GM21515 (cell line): ENCODE data around the gene EPB41L4B.

ENCODE experiments used
- ATAC-seq: cut with Tn5 transposase; IDR thresholded peaks from one replicate; pipeline ENCODE4 v1.9.1; 2021; ENCODE audit not compliant: unreplicated experiment

EPB41L4B gene

DNA sequence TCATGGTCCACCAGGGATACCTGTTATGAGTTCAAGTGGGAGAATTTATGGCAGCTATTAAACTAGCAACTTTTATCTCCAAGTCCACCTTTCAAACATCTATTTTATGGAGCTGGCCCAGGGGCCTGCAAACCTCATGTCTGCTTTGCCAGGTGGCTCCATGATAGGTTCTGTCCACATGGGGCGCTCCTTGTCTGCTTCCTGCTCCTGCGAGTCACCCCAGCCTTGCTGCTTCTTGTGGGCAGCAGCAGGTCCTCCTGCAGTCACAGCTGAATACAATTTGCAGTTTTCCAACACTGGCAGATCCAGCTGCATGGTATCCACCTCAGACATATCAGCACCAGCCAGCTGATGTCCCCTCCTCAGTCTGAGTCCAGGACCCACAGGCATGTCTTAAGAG is 114.2 kb downstream of the EPB41L4B start:
- ATAC-seq: no peak

DNA sequence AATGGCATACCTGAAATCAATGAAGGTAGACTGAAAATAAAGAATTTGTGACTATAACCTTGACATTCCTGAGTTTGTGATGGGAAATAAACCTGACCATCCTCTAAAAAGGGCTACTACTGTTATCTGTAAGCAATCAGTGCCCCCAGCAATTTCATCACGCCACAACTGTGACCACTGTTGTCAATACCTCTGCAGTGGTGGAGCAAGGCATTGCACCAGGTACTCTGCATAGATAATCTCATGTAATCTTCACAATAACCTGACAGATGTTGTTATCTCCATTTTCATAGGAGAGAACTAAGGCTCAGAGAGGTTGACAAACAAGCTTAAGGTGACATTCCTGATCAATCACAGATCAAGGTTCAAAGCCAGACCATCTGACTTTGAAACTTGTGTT is 115.3 kb downstream of the EPB41L4B start:
- no peak for ATAC-seq

DNA sequence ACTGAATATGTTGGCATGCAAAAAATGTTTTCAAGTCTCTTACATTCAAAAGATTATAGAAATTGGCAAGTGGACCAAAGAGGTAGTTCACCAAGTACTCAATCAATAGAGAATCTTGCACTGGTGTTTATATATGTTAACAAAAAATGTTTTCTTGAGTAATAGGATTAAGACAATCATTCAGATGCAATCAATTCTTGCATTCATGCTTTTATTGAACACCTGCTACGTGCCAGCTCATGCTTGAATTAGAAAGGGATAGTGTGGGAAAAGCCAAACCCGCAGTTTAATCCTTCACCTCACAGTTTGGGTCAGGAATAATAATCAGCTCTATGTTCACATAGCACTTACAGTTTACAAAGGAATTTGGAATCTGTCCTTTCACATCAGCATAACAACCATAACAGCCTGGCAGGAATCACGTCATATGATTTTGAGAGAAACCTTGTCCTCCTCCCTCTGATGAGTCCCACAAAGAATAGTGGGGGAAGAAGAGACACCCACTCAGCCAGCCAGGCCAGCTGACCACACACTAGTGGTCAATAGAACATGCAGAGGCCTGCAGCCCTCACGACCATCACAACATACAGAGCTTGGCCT is 117.0 kb downstream of the EPB41L4B start:
- no peak for ATAC-seq

DNA sequence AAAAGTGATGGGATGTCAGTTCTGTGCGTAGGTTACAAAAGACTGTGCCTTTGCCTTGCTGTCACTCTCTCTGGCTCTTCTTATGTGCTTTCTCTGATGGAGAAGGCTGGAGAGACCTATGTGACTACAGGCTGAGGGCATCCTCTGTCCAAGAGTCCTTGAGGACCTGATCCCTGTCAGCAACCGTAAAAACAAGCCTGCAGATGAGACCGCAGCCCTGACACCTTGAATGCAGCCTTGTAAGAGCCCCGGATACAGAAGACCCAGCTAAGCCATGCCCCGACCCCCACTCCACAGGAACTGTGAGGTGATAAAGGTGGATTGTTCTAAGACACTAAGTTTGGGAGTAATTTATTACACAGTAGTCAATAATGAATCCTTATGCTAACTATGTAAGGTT is 121.2 kb downstream of the EPB41L4B start:
- ATAC-seq: no peak

DNA sequence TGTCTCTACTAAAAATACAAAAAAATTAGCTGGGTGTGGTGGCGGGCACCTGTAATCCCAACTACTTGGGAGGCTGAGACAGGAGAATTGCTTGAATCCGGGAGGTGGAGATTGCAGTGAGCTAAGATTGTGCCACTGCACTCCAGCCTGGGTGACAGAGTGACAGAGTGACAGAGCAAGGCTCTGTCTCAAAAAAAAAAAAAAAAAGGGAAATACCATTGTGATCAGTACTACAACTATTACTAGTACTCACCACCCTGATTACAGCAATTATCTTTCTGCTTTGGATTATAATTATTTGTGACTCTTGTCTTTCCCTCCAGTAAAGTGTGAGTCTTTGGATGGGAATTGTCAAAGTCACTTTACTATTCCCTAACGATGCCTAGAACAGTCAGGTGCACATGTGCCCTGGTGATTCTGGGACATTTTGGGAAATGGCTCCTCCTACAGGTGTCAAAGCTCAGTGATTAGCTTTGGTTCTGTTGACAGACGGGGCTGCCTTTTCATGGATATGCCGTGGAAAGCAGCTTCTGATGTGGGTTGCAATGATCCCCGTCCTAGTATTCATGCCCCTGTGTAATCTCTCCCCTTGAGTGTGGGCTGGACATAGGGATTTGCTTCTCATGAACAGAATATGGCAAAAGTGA is 122.0 kb downstream of the EPB41L4B start:
- ATAC-seq: no peak

DNA sequence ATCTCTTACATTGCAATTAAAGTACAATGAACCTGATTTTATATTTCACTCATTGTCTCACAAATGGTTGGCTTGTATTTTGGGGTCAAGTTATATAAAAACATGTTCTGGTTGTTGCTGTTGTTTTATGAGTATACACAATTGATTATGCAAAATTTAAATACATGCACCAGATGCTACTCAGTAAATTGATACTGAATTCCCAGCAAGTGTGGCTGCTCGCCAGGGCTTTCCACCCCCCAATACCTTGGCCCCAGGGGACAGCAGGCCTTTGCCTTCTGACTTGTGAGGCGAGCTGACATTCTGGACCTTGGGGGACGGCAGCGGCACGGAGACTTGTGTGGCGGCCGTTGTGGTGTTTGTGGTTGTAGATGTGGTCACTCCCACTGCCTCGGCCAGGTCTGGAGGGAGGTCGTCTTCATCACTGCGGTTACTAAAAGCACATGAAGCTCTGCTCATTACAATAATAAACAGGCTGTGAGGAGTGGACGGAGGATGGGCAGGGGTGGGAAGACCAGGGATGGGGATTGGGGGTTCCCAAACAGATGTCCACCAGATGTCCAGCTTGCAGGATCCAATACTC is 126.8 kb downstream of the EPB41L4B start:
- ATAC-seq: no peak

DNA sequence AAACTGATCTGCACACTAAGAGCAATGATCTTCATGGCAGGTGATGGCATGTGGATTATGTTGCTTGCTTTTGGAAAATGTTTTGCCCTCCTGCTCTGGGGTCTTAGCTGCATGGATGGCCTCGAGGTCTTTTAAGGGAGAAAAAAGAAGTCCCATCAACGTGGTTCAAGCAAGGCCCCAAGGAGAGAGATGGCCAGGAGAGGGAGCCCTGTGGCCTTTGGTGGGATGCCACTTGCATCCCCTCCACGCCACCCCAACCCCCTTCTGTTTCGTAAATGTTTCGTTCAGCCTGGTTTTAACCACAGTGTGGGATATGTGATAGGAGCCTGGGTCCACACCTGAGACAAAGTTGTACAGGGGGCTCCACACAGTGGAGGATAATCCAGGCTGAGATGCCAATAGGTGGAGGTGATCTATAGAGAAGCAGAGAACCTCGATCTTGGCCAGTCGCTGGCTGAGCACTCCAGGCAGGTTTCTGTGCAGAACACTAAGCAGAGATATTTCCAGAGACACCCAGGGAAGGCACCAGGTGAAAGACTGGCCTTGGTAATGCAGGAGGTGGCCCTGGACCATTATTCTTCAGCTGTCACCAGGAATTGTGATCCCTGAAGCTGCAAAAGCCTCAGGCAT is 128.0 kb downstream of the EPB41L4B start:
- no peak for ATAC-seq

DNA sequence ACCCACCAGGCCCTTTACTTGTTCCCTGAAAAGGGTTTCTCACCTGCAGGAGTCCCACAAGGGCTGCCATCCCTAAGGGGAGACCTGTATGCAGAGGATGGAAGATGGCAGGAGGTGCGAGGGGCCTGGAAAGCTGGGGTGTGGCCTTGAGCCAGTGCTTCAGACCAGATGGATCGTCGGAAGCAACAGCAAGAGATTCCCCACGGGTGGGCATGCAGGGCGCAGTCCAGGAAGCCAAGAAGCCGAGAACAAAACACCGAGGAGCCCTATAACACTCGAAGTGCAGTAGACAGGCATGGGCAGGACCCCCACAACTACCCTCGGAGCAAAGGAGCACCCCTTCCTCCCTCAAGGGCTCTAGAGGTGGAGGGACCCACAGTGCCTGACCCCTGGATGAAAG is 129.1 kb downstream of the EPB41L4B start:
- ATAC-seq: no peak

DNA sequence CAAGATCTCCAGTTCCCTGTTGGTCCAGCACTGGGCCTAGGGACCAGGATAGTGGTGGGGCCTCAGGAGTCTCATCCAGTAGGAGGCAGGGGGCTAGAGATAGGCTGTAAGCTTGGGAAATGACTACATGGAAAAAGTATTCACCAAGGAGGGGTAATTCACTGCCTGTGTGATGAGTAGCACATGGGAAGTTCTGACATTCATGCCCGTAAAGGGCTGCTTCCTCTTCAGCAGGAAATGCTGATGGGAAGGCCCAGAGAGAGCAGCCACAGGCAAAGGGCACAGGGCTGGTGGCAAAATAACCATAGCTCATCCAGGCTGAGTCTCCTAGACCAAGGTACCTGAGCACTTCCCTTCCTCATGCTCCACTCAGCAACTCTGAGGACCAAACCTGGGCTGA is 130.7 kb downstream of the EPB41L4B start:
- ATAC-seq: no peak

DNA sequence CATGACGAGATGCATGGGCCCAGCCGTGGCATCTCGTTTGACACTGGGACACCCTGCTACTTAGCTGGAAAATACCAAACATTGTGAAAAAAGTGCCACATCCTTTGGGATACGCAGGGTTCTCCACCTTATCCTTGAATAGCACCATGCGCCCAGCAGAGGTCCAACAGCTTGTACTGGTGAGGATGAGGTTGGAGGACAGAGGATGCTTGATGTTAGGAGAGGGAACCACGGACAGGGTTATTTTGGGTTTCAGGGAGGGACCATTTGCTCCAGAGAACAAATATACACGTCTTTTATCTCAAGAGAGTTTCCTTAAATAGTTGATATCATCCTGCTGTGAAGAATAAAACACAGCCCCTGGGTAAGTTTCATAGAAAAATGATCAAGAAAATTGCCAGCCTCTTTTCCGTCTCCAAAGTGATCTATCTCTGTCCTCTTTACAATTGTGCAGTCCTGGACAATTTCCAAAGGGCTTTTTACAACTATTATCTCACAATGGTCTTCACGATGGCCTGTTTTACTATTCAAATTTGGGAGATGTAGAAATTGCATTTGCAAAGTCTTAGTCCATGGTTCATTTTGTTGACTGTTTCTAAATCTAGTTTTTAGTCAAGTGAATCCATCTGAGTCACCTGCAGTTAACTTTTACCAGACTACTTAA is 133.9 kb downstream of the EPB41L4B start:
- no peak for ATAC-seq

DNA sequence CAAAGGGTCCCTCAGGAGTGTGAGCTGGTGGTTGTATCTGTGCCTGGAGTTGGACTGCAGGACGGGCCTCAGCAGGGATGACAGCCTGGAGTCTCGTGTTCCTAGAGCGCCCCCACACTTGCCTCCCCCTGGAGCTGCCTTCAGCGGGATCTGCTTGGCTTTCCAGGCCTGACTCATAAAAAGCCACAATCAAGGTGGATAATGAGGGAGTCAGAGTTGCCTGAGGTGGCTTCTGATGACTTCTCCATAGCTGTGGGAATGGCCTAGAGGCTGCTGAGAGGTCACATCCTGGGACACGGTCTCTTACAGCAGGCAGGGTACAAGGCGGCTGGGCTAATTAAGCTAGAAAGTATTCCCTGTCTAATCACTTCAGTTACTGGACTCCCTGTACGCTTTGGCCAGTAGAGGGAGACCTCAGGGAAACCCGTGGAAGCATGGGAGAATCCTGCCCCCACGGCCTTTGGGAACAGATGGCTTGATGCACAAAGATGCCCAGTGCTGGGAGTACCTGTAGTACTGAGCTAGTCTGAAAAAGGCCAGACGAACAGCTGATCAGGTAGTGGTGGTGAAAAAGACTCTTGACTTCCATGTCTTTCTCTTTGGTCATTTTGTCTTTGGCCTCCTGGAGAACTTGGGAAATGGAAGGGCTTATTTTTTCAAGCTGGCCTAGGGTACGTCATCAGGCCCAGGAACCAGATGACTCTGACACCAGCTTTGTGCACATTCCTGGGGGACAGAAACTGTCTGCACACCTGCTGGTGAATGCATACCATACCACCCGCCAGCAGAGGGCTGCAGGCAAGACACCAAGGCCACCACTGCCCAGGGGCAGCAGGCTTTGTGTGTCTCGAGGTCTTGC is 137.7 kb downstream of the EPB41L4B start:
- ATAC-seq: no peak

DNA sequence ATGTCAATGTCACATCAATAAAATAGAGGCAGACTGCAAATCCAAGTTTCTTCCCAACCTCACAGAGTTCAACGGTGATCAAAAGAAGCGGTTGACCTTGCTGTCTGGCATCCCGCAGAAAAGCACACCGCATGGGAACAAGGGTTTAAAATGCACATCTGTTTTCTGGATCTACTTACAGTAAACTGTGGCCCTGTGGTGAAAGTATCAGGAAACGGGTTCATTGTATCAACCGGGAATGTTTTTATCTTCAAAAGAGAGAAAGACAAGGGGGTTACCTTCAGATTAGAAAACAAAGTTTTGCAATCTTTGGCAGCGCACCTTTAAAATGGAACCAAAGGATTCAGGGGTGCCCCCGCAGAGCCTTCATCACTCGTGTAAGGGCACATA is 138.3 kb downstream of the EPB41L4B start:
- ATAC-seq: no peak

DNA sequence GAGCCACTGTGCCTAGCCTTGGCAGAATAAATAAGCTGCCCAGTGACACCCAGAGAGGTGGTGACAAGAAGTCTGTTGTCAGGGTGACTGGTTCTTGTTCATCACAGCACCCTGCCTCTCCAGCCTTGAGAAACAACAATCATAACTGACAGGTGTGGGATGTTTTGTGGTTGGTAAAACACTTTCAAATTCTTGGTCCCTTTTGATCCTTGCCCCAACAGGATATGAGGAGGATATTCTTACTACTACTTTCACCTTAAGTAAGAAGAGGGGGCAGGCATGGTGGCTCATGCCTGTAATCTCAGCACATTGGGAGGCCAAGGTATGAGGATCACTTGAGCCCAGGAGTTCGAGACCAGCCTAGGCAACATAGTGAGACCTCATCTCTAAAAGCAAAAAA is 139.6 kb downstream of the EPB41L4B start:
- ATAC-seq: peak; percentile 64

DNA sequence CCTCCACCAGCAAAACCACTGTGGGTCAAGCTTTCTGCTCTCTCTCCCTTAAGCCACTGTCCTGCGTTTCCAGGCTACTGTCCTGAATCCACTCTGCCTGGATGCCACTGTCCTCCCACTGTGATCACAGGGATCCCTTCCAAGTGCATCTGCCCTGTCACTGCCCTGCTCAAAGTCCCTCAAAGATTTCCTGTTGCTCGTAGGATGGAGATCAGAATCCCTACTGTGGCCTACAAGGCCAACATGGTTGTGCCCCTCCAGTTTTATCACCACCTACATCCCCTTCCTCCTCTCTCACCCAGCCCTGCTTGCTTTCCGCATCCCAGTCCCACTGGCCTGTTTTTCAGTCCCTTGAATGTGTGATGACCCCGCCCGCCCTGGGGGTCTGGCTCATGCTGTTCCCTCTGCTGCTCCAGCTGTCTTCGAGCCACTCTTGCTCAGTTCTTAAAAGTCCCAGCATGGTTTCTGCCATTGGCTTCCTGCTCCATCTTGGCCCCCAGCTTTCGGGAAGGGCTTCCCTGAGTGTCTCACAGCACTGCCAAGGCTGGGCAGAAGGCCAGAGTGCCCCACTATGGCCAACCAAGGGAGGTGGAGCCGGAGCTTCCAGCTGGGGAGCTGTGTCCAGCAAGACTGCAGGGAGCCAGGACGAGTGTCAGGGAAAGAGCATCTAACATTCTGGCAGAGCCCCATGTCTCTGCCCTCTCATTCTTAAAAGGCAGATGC is 140.9 kb downstream of the EPB41L4B start:
- ATAC-seq: no peak

DNA sequence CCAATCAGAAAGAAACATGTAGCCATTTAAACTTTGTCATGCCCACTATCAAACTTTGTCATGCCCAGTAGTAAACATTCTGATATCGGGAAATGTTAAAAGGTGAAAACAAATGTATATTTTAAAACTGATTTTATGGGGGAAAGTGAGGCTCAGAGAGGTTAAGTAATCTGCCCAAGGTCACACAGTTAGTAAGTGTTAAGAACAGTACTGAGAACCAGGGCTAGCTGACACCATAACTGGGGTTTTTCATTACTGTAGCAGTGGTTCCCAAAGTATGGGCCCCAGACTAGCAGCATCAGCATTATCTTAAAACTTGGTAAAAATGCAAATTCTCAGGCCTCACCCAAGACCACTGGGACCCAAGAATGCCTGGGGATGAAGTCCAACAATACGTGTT is 143.9 kb downstream of the EPB41L4B start:
- ATAC-seq: no peak

DNA sequence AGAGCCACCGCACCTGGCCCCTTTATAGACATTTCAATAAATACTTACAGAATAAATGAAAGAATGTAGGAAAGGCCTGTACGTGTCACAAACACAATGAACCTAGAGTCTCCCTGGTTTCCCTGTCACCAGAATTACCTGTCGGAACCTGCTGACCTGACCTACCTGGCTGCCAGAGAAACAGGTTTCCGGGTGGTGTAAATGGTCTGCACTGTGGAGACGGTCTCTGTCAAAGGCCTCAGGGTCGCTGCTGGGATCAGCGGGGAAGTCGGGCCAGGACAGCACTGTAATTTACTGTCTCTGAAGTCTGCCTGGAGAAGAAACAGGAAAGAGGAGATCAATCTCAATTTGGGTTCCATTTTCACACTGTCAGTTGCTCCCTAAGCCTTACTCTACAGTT is 144.5 kb downstream of the EPB41L4B start:
- no peak for ATAC-seq

DNA sequence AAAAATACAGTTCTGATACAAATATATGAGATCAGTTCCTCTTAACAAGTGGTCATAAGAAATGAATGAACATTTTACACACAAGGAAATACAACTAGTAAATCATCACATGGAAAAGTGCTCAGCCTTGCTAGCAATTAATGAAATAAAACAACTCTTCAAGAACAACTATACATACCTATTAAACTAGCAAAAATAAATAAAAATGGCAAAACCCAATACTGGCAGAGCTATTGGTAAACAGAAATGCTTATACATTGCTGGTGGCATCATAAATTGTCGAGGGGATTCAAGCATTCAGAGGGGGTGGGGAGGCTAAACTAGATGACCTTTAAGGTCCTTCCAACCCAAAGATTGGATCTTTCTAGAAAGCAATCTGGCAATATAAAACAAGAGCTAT is 147.9 kb downstream of the EPB41L4B start:
- no peak for ATAC-seq

DNA sequence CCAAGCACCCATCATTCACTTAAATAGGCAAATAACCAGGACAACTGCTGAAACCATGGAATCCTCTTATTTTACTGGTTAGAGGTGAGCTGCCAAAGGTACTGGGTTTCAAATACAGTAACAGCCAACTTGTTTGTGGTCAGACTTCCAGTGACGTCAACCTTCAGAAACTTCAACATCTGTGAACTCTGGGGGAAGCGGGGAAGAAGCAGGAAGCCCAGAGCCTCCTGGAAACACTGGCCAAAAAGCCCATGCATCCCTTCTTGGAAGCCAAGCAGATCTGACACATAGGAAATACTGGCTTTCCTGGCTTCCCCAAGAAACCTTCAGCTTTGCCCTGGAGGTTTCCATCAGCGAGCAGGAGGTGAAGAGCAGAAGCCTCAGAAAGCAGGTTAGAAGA is 148.9 kb downstream of the EPB41L4B start:
- ATAC-seq: no peak

DNA sequence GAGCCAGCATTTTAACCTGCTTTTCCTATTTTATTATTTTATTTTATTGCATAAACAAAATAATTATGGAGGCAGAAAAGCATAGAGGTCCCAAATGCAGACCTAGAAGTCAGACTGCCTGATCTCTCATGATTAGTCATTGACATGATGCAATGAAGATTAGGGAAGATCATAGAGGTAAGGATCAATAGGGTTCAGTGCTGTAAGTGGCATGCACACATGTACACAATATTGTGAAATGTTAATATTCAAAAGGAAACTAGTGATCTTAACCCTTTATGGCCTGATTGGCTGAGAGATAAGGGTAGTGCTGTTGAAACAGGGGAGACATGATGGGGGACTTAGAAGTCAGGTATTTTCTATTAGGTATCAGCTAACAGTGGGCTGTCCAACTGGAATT is 152.7 kb downstream of the EPB41L4B start:
- no peak for ATAC-seq

DNA sequence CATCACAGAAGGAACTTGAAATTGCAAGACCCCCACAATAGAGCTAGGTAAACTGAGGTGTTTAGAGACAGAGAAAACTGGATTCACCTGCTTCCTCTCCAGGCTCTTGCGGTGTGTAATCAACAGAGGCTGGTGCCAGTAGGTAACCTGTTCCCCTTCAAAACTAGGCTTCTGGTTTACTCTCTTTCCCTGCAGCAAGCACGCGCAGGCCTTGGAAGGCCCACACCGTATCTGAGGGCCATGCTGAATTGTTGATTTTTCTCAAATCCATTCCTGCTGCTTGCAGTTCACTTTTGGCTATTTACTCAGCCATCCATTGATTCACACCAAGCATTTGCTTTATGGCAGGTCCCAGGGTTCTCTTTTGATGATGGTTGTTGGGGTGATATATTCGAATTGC is 153.1 kb downstream of the EPB41L4B start:
- no peak for ATAC-seq
